GM21515 (cell line): ENCODE data around the gene ENOX2.
"Not testable (repeated sequence)": the region's sequence is repeated elsewhere in the genome, so short reads cannot be mapped to it uniquely, and the experiment has no call there.

Experiments used
- ATAC-seq: cut with Tn5 transposase; IDR thresholded peaks from one replicate; pipeline ENCODE4 v1.9.1; 2021; ENCODE audit not compliant: unreplicated experiment

ENOX2 gene

GRCh38 chrX:130758072-130758471, 144.9 kb downstream of the ENOX2 start:
- no peak for ATAC-seq

GRCh38 chrX:130756233-130756632, 146.8 kb downstream of the ENOX2 start:
- ATAC-seq: no peak

DNA sequence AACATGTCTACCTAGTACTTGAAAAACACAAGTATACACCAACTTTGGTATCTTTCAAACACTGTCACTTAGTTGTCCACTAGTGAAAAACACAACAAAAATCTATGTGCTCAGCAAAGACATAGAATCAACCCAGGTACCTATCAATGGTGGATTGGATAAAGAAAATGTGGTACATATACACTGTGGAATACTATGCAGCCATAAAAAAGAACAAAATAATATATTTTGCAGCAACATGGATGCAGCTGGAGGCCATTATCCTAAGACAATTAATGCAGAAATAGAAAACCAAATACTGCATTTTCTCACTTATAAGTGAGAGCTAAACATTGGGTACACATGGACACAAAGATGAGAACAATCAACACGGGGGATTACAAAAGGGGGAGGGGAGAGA, 148.7 kb downstream of the ENOX2 start:
- ATAC-seq: no peak

DNA sequence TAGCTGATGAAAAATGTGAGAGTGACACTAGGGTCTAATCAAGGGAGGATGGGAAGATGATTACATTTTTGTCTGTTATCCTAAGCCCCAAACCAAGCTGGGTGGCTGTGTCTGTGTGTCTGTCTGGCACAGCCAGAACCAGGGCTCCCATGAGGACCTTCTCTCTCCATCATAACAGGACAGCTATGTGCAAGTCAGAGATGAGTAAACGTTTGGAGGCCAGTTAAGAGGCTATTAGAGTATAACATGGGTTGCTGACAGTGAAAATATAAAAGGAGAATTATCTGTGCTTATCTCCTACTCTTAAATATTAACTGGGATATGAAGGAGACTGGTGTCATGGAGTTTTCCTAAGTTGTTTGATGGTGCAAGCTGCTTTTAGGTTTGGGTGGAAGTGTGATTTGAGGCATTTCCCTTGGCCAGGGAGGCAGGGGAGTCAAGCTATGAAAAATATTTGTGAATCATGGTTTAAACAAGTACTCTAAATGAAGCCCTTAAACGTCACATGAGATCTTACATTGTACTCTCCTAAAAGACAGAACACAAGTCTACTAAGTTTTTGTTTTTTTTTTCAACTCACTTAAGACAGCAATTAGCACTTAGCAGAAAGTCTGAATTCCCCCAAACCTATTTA, 156.2 kb downstream of the ENOX2 start:
- no peak for ATAC-seq

DNA sequence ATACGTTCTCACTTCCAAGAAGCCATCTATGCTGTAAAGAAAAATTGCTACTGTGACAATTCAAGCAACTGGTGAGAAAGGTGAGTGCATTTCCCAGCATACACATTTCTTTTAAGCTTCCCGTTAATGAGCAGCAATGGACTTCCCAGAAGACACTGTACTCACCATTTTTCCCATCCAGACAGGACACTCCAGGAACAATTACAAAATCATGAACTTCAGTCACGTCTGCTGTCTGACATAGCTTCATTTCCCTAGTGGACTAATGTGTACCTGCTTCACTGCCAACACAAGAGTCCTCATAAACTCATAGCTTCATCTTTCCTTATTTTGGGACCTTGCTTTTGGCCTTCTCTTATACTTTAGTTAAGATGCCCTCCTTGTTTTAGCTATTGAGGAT, 156.9 kb downstream of the ENOX2 start:
- no peak for ATAC-seq

- no peak for ATAC-seq
Observed at GRCh38 chrX:130741584-130741983, 161.4 kb downstream of the ENOX2 start.

GRCh38 chrX:130741151-130741550, 161.9 kb downstream of the ENOX2 start:
- no peak for ATAC-seq

- no peak for ATAC-seq
Observed at GRCh38 chrX:130738638-130739195, 164.3 kb downstream of the ENOX2 start.

- ATAC-seq: no peak
Observed at GRCh38 chrX:130734713-130735112, 168.3 kb downstream of the ENOX2 start.

DNA sequence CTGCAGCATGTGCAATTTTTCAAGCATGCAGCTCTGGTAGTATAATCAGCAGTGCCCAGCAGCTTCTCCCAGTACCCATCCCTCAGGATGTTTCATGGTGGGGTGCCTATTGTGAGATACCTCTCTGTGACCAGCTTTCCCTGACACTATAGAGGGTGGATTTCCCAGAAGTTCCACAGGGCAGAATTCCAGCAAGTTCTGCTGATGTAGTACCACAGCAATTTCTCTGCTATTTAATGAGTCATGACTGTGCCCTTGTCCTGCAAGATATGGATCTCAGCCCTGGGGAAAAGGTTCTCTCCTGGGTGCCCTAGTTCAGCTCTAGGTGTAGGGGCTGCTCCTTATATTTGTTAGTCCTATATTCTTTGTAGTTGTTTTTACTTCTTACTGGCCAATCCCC, 174.8 kb downstream of the ENOX2 start:
- ATAC-seq: no peak

- no peak for ATAC-seq
Observed at GRCh38 chrX:130726661-130727060, 176.3 kb downstream of the ENOX2 start.

DNA sequence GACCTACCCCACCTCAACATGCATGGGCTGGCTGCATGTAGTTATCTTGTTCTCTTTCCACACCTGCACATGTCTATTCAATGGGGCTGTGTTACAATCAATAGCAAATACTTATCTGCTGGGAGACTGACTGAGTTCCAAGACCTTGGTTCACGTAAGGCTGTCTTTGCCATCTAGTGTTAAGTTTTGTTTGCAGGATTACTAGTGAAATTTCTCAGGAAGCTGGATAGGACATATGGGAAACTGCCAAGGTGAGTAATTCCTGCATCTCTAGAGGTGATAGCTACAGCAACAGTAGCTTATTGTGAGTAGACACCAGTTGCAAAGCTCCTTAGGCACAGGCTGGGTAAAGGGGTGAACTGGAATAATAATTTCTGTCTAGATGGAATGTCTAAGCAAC, 177.5 kb downstream of the ENOX2 start:
- no peak for ATAC-seq

DNA sequence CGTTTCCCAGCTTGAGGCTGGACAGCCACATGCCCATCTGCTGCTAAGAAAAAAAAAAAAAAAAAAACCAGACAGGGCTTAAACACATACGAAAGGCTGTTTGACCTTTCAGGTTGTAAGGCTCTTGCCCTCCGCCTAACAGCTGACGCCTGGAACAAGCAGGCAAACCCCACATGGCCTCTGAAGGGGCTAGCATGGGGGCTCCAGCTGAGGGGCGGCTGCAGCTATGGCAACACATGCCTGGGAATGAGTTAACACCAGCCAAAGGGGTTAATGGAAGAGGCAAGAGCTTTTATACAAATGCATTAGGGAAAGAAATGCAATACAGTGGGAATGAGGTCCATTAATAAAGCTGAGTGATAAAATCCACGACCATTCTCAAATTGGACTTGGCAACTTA, 183.6 kb downstream of the ENOX2 start:
- ATAC-seq: no peak

GRCh38 chrX:130718137-130718536, 184.9 kb downstream of the ENOX2 start:
- no peak for ATAC-seq

DNA sequence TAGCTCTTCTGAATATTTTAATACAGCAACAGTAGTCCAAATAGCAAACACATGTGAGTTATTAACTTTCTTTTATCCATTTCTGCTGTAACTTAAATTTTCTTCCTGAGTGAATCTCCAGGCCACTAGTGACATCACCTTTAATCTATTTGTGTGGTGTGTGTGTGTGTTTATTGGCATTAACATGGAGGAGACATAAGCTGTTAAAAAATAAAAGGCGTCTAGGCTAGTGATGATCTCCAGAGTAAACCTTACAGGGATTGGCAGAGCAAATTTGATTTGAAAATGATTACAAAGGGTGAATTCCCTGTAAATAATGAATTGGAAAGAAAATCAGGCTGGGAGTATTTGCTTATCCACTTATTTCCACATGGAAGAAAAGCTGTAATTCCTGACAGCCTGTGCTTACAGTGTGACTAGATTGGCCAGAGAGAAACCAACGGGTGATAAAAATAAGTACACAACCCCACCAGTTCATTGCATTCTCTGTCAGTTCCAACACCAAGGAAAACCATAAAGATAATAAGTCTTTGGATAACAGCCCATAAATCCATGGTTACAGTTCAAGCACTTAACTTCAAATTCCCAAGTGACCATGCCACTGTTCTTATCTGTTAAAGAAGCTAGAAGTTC, 186.1 kb downstream of the ENOX2 start:
- ATAC-seq: no peak

DNA sequence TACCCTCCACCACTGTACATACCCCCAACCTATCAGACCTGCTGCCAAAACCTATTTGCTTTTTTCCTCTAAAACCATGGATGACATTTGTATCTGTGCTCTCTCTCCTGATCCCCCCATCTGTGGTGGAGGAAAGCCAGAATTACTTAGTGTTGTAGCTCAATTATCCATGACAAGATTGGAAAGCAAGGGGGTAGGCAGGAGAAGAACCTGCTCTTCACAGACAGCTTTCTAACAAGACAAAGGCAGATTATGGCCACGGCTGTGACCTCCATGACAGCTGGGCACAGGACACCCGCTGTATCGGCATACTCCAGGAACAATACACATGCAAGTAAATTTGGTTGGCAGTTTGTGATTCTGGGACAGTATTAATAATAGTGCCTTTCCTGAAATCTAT, 186.7 kb downstream of the ENOX2 start:
- no peak for ATAC-seq

DNA sequence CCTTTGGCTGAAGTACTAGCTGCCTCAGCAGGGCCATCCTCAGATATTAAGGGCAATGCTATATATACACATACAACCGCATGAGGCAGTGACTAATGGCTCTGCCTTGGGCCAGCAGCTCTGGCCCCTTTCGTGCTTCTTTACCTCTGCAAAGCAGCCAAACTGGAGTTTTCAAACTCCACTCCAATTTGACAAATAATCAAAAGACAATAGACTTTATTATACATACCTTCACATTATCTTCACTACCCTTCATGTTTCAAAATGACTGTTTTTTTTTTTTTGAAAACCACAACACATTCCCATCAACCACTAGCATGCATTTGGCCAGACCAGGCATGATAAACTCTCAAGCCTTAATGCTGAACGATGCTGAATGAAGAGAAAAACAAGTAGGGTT, 187.7 kb downstream of the ENOX2 start:
- no peak for ATAC-seq

- no peak for ATAC-seq
Observed at GRCh38 chrX:130714665-130715064, 188.3 kb downstream of the ENOX2 start.

- no peak for ATAC-seq
Observed at GRCh38 chrX:130714135-130714534, 188.9 kb downstream of the ENOX2 start.

- ATAC-seq: not testable (repeated sequence)
Observed at GRCh38 chrX:130709178-130709577, 193.8 kb downstream of the ENOX2 start.

GRCh38 chrX:130705591-130705990, 197.4 kb downstream of the ENOX2 start:
- no peak for ATAC-seq
